HG02938 (cell line): Measurements from ENCODE around the gene UTP18.
"Not testable (repeated sequence)": the region's sequence is repeated elsewhere in the genome, so short reads cannot be mapped to it uniquely, and the experiment has no call there.

Experiments
- ATAC-seq: cut with Tn5 transposase; IDR thresholded peaks from one replicate; pipeline ENCODE4 v1.9.1; 2021; ENCODE audit warnings: mild to moderate bottlenecking, moderate library complexity; ENCODE audit not compliant: unreplicated experiment

The UTP18 gene

GRCh38 chr17:51258756-51259563, 1.4 kb upstream of the UTP18 start:
- no peak for ATAC-seq

DNA sequence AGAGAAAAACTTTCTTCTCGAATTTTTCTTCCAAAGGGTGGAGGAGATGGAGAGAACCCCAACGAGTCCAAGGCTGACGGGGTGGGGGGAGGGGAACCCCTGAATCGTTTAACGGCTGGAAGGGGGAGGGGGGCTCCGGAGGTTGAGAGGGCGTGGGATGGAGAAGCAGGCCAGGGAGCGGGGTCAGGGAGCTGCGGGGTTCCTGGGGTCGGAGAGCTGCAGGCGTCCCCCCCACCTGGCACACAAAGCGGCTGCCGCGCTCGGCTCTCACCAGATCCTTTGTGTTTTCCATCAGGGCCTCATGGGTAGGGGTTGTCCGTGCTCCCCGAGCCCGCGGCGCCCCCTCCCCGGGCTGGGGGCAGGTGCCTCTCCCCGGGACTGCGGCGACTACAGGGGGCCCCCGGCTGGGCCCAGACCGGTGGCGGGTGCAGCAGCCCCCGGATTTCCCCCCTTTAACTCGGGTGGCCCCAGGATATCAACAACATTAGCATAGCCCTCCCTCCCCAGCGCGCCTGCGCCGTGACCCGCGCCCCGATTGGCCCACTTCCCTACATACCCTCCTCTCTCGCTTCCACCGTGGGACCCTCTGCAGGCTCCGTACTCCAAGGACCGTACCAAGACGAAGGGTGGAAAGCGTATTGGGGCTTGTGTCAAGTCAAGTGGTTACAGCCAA, 646 bp upstream of the UTP18 start, which contains the start of gene MBTD1:
Gene MBTD1, minus strand, starts transcription at position 486 of the 673 bp plus-strand sequence. CDS start 34,888 bp downstream, outside the sequence.
- peak; percentile 77 for ATAC-seq

- no peak for ATAC-seq
Measured at GRCh38 chr17:51261024-51261963, 948 bp downstream of the UTP18 start.

GRCh38 chr17:51263006-51263405, 2.7 kb downstream of the UTP18 start:
- no peak for ATAC-seq

- ATAC-seq: not testable (repeated sequence)
Measured at GRCh38 chr17:51264466-51264865, 4.1 kb downstream of the UTP18 start.

DNA sequence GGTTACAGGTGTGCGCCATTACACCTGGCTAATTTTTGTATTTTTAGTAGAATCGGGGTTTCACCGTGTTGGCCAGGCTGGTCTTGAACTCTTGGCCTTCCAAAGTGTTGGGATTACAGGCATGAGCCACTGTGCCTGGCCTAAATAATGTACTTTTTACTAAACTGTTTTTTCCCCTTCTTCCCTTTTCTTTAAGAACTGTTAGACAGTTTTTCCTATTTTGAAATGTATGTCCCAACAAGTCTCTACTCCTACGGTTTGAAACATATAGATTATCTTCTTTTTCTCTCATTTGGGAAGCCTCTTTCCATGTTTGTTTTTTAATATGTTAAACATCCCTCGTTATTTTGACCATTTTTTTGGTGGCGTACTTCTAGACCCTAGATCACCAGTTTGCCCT, 9.6 kb downstream of the UTP18 start:
- ATAC-seq: no peak

- no peak for ATAC-seq
Measured at GRCh38 chr17:51270636-51271035, 10.3 kb downstream of the UTP18 start.

DNA sequence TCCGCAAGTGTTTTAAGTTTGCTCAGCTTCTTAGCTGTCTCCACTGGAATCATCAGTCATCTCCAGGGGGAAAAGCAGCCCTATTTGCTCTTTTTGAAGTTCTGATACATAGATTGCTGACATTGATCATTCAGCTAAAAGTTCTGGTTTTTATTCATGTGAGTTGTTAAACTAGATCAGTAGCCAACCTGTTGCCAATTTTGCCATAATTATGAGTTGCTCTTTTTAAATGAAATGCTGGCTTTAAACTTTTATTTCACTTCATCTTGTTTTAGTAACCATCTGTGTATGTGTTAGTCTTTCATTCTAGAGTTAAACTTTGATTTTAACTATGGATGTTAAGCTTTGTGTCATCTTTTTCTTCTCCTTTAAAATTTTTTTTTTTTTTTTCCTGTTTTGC, 12.5 kb downstream of the UTP18 start:
- ATAC-seq: no peak

- no peak for ATAC-seq
Measured at GRCh38 chr17:51275381-51275780, 15.0 kb downstream of the UTP18 start.

GRCh38 chr17:51279183-51279582, 18.8 kb downstream of the UTP18 start:
- ATAC-seq: no peak

DNA sequence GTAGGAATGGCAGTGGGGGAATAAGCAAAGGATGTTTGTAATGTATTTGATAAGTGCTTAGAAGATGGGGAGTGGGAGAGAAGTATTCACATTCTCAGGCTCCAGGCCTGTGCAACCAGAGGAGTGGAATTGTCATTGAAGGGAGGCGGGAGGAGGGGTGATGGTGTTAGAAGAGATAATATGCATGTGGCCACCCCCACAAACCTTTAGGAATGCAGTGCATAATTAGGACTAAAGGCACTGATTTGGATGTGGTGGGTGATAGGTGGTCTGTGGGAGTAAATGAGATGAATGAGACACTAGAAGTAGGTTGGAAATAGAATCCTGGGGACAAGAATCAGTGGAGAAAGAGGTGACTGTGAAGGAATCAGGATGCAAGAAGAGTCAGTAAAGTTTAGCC, 27.1 kb downstream of the UTP18 start:
- no peak for ATAC-seq

DNA sequence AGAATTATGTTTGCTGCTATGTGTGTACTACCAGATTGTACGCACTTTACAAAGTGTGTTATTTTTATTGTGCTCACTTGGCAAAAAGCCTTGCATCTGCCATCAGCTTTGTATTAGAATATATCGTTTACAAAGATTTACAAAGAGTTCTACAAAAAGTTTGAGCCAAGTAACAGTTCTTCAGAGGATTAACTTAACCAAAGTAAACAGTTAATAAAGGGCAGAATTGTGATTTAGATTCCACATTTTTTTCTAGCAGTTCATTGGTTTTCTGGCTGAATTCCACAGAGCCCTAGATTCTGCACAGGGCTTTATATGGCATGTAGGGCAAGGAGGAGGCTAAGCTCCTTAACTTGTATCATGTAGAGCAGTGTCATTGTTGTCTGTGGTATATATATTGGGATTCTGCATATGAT, 29.4 kb downstream of the UTP18 start:
- ATAC-seq: no peak

DNA sequence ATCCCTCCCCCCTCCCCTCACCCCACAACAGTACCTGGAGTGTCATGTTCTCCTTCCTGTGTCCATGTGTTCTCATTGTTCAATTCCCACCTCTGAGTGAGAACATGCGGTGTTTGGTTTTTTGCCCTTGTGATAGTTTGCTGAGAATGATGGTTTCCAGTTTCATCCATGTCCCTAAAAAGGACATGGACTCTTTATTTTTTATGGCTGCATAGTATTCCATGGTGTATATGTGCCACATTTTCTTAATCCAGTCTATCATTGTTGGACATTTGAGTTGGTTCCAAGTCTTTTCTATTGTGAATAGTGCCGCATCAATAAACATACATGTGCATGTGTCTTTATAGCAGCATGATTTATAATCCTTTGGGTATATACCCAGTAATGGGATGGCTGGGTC, 34.0 kb downstream of the UTP18 start:
- not testable (repeated sequence) for ATAC-seq

DNA sequence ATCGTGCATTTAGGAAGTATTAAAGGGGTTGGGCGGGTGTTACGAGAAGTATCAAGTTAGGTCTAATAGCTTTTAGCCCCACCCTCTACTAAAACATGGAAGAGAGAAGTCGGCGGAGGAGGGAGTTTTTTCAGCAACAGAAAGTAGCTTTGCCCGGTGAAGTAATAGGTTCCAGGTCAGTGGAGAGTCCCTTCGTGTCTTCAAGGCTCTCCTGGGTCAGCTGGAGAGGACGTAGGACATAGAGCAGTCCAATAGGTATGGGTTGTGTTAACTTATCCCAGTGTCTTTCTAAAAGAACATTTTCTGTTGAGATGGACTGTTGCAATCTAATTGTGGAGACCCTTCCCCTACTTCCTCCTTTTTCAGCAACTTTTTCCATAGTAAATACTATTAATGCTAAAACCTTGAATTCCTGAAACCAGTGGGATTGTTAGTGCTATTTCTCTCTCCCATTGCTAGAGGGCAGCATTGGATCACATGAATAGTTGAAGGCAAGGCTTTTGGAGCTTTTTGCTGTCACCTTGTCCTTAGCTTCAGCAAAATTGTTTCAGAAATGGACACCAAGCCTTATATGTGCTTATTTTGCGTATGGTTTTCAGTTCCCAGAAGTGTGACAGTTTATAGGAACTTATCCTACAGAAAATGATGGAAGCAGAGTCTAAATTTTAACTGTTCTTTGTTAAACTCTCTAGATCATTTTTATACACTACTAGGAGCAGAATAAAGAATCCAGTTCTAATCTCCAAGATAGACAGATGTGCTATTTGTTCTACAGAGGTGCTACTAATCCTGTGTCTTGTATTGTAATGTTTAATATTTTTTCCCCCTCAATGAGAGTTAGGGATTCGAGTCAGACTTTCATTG, 38.4 kb downstream of the UTP18 start:
- no peak for ATAC-seq

DNA sequence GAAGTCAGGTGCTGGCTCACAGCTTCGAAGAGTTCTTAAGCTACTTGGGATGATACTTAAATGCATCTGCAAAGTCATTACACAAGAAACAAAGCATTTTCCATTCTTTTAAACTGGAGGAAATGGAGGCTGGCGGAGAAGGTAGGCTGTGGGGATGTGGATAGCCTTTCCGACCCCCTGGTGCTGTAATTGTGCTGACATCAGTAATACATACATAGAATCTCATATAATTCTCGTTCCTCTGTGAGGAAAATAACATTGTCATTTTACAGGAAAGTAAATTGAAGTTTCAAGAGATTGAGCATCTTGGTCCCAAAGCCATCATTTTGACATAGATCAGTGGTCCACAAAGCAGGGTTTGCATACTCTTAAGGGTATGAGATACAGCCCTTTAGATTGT, 39.5 kb downstream of the UTP18 start:
- ATAC-seq: no peak

- no peak for ATAC-seq
Measured at GRCh38 chr17:51305182-51305581, 44.8 kb downstream of the UTP18 start.

DNA sequence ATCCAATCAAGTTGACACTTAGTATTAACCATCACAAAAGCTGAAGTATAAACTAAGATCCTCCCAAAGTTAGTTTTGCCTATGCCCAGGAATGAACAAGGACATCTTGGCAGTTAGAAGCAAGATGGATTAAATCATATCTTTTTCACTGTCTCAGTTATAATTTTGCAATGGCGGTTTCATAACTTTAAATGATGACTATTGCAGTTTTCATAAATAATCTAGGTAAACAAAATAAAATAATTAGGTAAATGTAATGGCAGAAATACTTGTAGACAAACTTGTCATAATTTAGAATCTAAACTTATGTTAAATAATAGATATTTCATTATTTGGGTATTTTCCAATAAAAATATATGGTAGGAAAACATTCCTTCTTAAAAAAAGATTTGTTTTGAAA, 51.7 kb downstream of the UTP18 start:
- ATAC-seq: not testable (repeated sequence)

GRCh38 chr17:51319186-51319585, 58.8 kb downstream of the UTP18 start:
- ATAC-seq: no peak

- no peak for ATAC-seq
Measured at GRCh38 chr17:51322390-51323029, 62.2 kb downstream of the UTP18 start.

DNA sequence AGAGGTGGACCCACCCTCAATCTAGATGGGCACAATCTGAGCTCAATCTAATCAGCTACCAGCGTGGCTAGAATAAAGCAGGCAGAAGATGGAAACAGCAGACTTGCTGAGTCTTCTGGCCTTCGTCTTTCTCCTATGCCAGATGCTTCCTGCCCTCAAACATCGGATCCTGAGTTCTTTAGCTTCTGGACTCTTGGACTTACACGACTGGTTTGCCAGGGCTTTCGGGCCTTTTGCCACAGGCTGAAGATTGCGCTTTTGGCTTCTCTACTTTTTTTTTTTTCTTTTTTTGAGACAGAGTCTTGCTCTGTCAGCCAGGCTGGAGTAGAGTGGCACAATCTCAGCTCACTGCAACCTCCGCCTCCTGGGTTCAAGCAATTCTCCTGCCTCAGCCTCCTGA, 65.1 kb downstream of the UTP18 start:
- ATAC-seq: no peak
